SU-DHL-6 (cell line): ENCODE measurements around the gene TSPAN8.

Experiments used
- H2AFZ ChIP-seq: fragments of 200-600 bp; sonication (generic); 2 replicates; pipeline ENCODE4 v1.6.1; 2014; ENCODE audit warnings: low read depth, mild to moderate bottlenecking, moderate library complexity, mixed read lengths, antibody characterized with exemption, low read length; ENCODE audit not compliant: severe bottlenecking
- H3F3A ChIP-seq: fragments of 200-600 bp; shearing (Covaris generic); 2 replicates; pipeline ENCODE4 v1.6.0; 2016; ENCODE audit warnings: antibody characterized with exemption, mild to moderate bottlenecking; ENCODE audit not compliant: insufficient read depth
- H3K27ac ChIP-seq: fragments of 200-600 bp; sonication (generic); 2 replicates; pipeline ENCODE4 v1.5.1; 2016; ENCODE audit warnings: low read depth, mild to moderate bottlenecking, low read length, moderate library complexity, mixed read lengths
- H3K27me3 ChIP-seq: fragments of 200-600 bp; sonication (generic), shearing (Covaris generic); 2 replicates; pipeline ENCODE4 v1.6.0; 2014; ENCODE audit warnings: mild to moderate bottlenecking, low read length
- H3K36me3 ChIP-seq: fragments of 200-600 bp; sonication (generic); 2 replicates; pipeline ENCODE4 v1.6.1; 2014; ENCODE audit warnings: mild to moderate bottlenecking, low read length, mixed read lengths
- H3K4me2 ChIP-seq: fragments of 300-600, 200-600 bp; shearing (Covaris generic), sonication (generic); 2 replicates; pipeline ENCODE4 v1.6.0; 2014; ENCODE audit warnings: low read length, low read depth, mild to moderate bottlenecking; ENCODE audit not compliant: poor library complexity, severe bottlenecking
- H3K4me3 ChIP-seq: fragments of 200-600 bp; sonication (generic); 2 replicates; pipeline ENCODE4 v1.5.1; 2014; ENCODE audit warnings: antibody characterized with exemption, low read length, mild to moderate bottlenecking, mixed read lengths; ENCODE audit not compliant: insufficient read depth, poor library complexity, severe bottlenecking
- H3K79me2 ChIP-seq: fragments of 200-600 bp; sonication (generic); 2 replicates; pipeline ENCODE4 v1.6.1; 2014; ENCODE audit warnings: mild to moderate bottlenecking, low read length, moderate library complexity; ENCODE audit not compliant: insufficient read depth
- H3K9ac ChIP-seq: fragments of 200-600 bp; sonication (generic); 2 replicates; pipeline ENCODE4 v1.7.0; 2014; ENCODE audit warnings: mild to moderate bottlenecking, low read length
- H3K9me2 ChIP-seq: fragments of 200-600 bp; sonication (generic); replicated peaks from 2 replicates; pipeline ENCODE4 v1.6.1; 2014; ENCODE audit warnings: low read length; ENCODE audit not compliant: insufficient read depth
- H3K9me3 ChIP-seq: fragments of 200-600 bp; sonication (generic); 2 replicates; pipeline ENCODE4 v1.6.1; 2014; ENCODE audit warnings: low read length, mixed read lengths; ENCODE audit not compliant: insufficient read depth
- H4K20me1 ChIP-seq: fragments of 200-600 bp; sonication (generic); 2 replicates; pipeline ENCODE4 v1.6.1; 2014; ENCODE audit warnings: low read depth, mild to moderate bottlenecking, antibody characterized with exemption, low read length, moderate library complexity, mixed read lengths
- EZH2phosphoT487 ChIP-seq: fragments of 200-600 bp; sonication (generic), shearing (Covaris generic); conservative IDR thresholded peaks from 2 replicates; pipeline ENCODE4 v1.6.1; 2018; ENCODE audit warnings: mild to moderate bottlenecking, antibody characterized with exemption, low read length, moderate library complexity, mixed read lengths
- TF ChIP-seq, protein P1 (sequence below): fragments of 200-600 bp; sonication (generic); IDR thresholded peaks from one replicate; pipeline ENCODE4 v1.5.1; 2017; ENCODE audit warnings: antibody characterized with exemption, mild to moderate bottlenecking, low read length, moderate library complexity; ENCODE audit not compliant: insufficient read depth, poor library complexity, severe bottlenecking

The TSPAN8 gene

DNA sequence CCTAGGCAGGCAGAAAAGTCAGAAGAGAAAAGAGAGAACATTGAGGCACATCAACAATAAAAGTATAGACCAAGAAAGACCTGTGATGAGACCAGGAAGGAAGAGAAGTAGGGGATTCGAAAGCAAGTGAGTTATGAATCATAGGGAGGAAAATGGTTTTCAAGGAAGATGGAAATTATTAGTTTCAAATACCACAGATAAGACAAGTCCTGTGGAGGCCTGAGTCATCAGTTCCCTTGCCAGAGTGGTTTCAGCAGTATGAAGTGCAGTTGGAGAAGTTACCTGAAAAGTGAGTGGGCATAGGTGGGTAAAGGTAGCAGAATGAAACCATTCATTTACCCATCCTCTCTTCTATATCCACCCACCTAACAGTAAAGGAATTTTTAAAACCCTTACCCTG, 25.2 kb upstream of the TSPAN8 start:
- H3F3A ChIP-seq: no peaks in the 10 kb centered on the region
- H3K27me3 ChIP-seq: no peaks in the 10 kb centered on the region
- H3K36me3 ChIP-seq: no peaks in the 10 kb centered on the region
- H4K20me1 ChIP-seq: no peaks in the 10 kb centered on the region
- H3K27ac ChIP-seq: no peak overlapping the region
- TF ChIP-seq EZH2phosphoT487: no peak
- TF ChIP-seq, protein P1, sequence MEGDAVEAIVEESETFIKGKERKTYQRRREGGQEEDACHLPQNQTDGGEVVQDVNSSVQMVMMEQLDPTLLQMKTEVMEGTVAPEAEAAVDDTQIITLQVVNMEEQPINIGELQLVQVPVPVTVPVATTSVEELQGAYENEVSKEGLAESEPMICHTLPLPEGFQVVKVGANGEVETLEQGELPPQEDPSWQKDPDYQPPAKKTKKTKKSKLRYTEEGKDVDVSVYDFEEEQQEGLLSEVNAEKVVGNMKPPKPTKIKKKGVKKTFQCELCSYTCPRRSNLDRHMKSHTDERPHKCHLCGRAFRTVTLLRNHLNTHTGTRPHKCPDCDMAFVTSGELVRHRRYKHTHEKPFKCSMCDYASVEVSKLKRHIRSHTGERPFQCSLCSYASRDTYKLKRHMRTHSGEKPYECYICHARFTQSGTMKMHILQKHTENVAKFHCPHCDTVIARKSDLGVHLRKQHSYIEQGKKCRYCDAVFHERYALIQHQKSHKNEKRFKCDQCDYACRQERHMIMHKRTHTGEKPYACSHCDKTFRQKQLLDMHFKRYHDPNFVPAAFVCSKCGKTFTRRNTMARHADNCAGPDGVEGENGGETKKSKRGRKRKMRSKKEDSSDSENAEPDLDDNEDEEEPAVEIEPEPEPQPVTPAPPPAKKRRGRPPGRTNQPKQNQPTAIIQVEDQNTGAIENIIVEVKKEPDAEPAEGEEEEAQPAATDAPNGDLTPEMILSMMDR: no peak
- H2AFZ ChIP-seq: no peak overlapping the region
- H3K9me3 ChIP-seq: no peaks in the 10 kb centered on the region
- H3K4me3 ChIP-seq: no peak overlapping the region
- H3K4me2 ChIP-seq: no peak overlapping the region
- no peak overlapping the region for H3K9ac ChIP-seq
- no peaks in the 10 kb centered on the region for H3K79me2 ChIP-seq
- H3K9me2 ChIP-seq: no peaks in the 10 kb centered on the region

DNA sequence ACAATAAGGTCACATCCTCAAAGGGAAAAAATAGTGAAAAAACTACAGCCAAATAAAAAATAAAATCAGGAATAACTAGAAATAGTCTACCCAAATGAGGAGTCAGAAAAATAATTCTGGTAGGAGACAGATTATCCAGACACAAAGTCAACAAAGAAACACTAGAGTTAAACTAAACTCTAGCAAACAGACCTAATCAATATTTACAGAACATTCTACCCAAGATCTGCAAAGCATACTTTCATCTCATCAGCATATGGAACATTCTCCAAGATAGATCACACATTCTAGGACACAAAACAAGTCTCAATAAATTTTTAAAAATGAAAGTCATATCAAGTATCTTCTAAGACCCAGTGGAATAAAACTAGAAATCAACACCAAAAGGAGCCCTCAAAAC, 20.4 kb upstream of the TSPAN8 start:
- H3K9me2 ChIP-seq: no peaks in the 10 kb centered on the region
- H3K9me3 ChIP-seq: no peaks in the 10 kb centered on the region
- H4K20me1 ChIP-seq: no peaks in the 10 kb centered on the region
- H3K27ac ChIP-seq: no peak overlapping the region
- H3K36me3 ChIP-seq: no peaks in the 10 kb centered on the region
- no peaks in the 10 kb centered on the region for H3K79me2 ChIP-seq
- H3K9ac ChIP-seq: no peak overlapping the region
- TF ChIP-seq, protein P1: no peak
- TF ChIP-seq EZH2phosphoT487: no peak
- H3K4me3 ChIP-seq: no peak overlapping the region
- no peaks in the 10 kb centered on the region for H3K27me3 ChIP-seq
- no peak overlapping the region for H3K4me2 ChIP-seq
- H2AFZ ChIP-seq: no peak overlapping the region
- H3F3A ChIP-seq: no peaks in the 10 kb centered on the region

- no peak overlapping the region for H3K9ac ChIP-seq
- H3K4me2 ChIP-seq: no peak overlapping the region
- H3K27ac ChIP-seq: no peak overlapping the region
- H3K79me2 ChIP-seq: no peaks in the 10 kb centered on the region
- no peaks in the 10 kb centered on the region for H3K9me3 ChIP-seq
- no peaks in the 10 kb centered on the region for H3K36me3 ChIP-seq
- H2AFZ ChIP-seq: no peak overlapping the region
- no peak overlapping the region for H3K4me3 ChIP-seq
- H4K20me1 ChIP-seq: no peaks in the 10 kb centered on the region
- no peaks in the 10 kb centered on the region for H3K9me2 ChIP-seq
- no peaks in the 10 kb centered on the region for H3K27me3 ChIP-seq
- no peaks in the 10 kb centered on the region for H3F3A ChIP-seq
- TF ChIP-seq, protein P1: no peak
- TF ChIP-seq EZH2phosphoT487: no peak
Measured at GRCh38 chr12:71174825-71175224, 17.0 kb upstream of the TSPAN8 start.

DNA sequence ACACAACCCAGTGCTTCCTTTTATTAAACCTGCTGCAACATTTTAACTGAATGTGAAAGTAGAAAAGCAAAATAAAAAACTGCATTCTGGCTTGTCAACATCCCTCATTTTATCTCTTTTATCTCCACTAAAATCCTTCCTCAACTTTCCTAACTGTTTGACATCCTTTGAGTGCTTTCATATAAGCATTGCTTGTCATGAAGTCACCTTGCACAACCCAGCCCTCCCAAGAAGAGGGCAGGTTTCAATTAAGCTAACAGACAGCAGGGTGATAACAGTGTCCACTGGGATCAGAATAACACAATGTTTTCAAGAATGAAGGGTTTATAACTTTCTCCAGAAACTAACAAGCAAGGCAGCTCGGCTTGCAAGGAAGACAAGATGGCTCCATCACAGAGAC, 16.3 kb upstream of the TSPAN8 start:
- Histone ChIP-seq H3K9me2 (no peaks in the 10 kb centered on the region), H4K20me1 (no peaks in the 10 kb centered on the region), H3K9me3 (no peaks in the 10 kb centered on the region), H3K4me3 (no peak overlapping the region), H3K27ac (no peak overlapping the region), H3K27me3 (no peaks in the 10 kb centered on the region), H3F3A (no peaks in the 10 kb centered on the region), H2AFZ (no peak overlapping the region), H3K79me2 (no peaks in the 10 kb centered on the region), H3K9ac (no peak overlapping the region), H3K4me2 (no peak overlapping the region), H3K36me3 (no peaks in the 10 kb centered on the region)
- no peak for TF ChIP-seq EZH2phosphoT487
- TF ChIP-seq, protein P1: no peak
